H9 (cell line): ENCODE results near the gene PLA1A. TPM values are rescaled to one million over a fixed set of nuclear protein-coding genes. Genes with fewer than 3 reads are reported as not detected.

ENCODE experiments used
- DNase-seq: peaks from one replicate; pipeline ENCODE4 v3.0.0-alpha.2; 2017
- H2AFZ ChIP-seq: one replicate; pipeline ENCODE4 v1.6.1; 2013; ENCODE audit warnings: mild to moderate bottlenecking, low read length, control low read depth, moderate library complexity
- H2AK5ac ChIP-seq: 2 replicates; pipeline ENCODE4 v1.6.1; 2013; ENCODE audit warnings: low read length, control low read depth, mixed read lengths; ENCODE audit not compliant: insufficient read length
- H2BK120ac ChIP-seq: one replicate; pipeline ENCODE4 v1.6.1; 2013; ENCODE audit warnings: low read depth, mild to moderate bottlenecking, low read length, control low read depth, inconsistent platforms; ENCODE audit not compliant: poor library complexity, severe bottlenecking
- H2BK12ac ChIP-seq: 2 replicates; pipeline ENCODE4 v1.6.1; 2013; ENCODE audit warnings: low read length, control low read depth, mixed read lengths, low read depth; ENCODE audit not compliant: insufficient read length
- H2BK15ac ChIP-seq: 2 replicates; pipeline ENCODE4 v1.6.1; 2013; ENCODE audit warnings: low read depth, low read length, control low read depth
- H2BK20ac ChIP-seq: one replicate; pipeline ENCODE4 v1.6.1; 2013; ENCODE audit warnings: low read depth, mild to moderate bottlenecking, low read length, control low read depth, inconsistent platforms; ENCODE audit not compliant: poor library complexity, severe bottlenecking
- H2BK5ac ChIP-seq: 2 replicates; pipeline ENCODE4 v1.6.1; 2013; ENCODE audit warnings: low read length, control low read depth, mixed read lengths; ENCODE audit not compliant: insufficient read length
- H3K14ac ChIP-seq: 2 replicates; pipeline ENCODE4 v1.6.1; 2013; ENCODE audit warnings: low read length, control low read depth; ENCODE audit not compliant: insufficient read depth
- H3K18ac ChIP-seq: 2 replicates; pipeline ENCODE4 v1.6.1; 2013; ENCODE audit warnings: low read depth, mild to moderate bottlenecking, mixed read lengths, low read length, control low read depth; ENCODE audit not compliant: insufficient read length
- H3K23ac ChIP-seq: 2 replicates; pipeline ENCODE4 v1.6.1; 2013; ENCODE audit warnings: low read length, control low read depth, mixed read lengths, low read depth; ENCODE audit not compliant: insufficient read length
- H3K23me2 ChIP-seq: 2 replicates; pipeline ENCODE4 v1.6.1; 2013; ENCODE audit warnings: low read depth, mild to moderate bottlenecking, mixed read lengths, low read length, control low read depth; ENCODE audit not compliant: insufficient read length, poor library complexity, severe bottlenecking
- H3K27ac ChIP-seq: 2 replicates; pipeline ENCODE4 v1.5.1; 2013; ENCODE audit warnings: low read length, control low read depth, mixed read lengths, low read depth; ENCODE audit not compliant: insufficient read length
- H3K27me3 ChIP-seq: 2 replicates; pipeline ENCODE4 v1.6.1; 2013; ENCODE audit warnings: low read length, control low read depth, inconsistent platforms; ENCODE audit not compliant: insufficient read depth
- H3K4ac ChIP-seq: 2 replicates; pipeline ENCODE4 v1.6.1; 2013; ENCODE audit warnings: low read depth, mild to moderate bottlenecking, control low read depth, inconsistent platforms, low read length, moderate library complexity
- H3K4me1 ChIP-seq: 2 replicates; pipeline ENCODE4 v1.6.1; 2013; ENCODE audit warnings: low read length, control low read depth, inconsistent platforms; ENCODE audit not compliant: insufficient read depth
- H3K4me2 ChIP-seq: 2 replicates; pipeline ENCODE4 v1.6.1; 2013; ENCODE audit warnings: low read length, control low read depth, mixed read lengths; ENCODE audit not compliant: insufficient read length, insufficient read depth
- H3K56ac ChIP-seq: 2 replicates; pipeline ENCODE4 v1.6.1; 2013; ENCODE audit warnings: low read depth, mild to moderate bottlenecking, mixed read lengths, low read length, control low read depth; ENCODE audit not compliant: insufficient read length
- H3K79me1 ChIP-seq: 2 replicates; pipeline ENCODE4 v1.6.1; 2013; ENCODE audit warnings: low read depth, mild to moderate bottlenecking, moderate library complexity, low read length, control low read depth, inconsistent platforms; ENCODE audit not compliant: insufficient read depth, poor library complexity, severe bottlenecking
- H3K79me2 ChIP-seq: 2 replicates; pipeline ENCODE4 v1.6.1; 2013; ENCODE audit warnings: low read length, control low read depth, inconsistent platforms; ENCODE audit not compliant: insufficient read depth
- H3K9ac ChIP-seq: 2 replicates; pipeline ENCODE4 v1.6.1; 2013; ENCODE audit warnings: low read length, control low read depth, mixed read lengths; ENCODE audit not compliant: insufficient read length; ENCODE audit errors: extremely low read depth
- H3K9me3 ChIP-seq: one replicate; pipeline ENCODE4 v1.6.1; 2013; ENCODE audit warnings: low read depth, low read length, inconsistent platforms; ENCODE audit not compliant: control insufficient read depth
- H3T11ph ChIP-seq: one replicate; pipeline ENCODE4 v1.6.1; 2013; ENCODE audit warnings: mild to moderate bottlenecking, low read length, control low read depth, inconsistent platforms
- H4K20me1 ChIP-seq: one replicate; pipeline ENCODE4 v1.6.1; 2013; ENCODE audit not compliant: control insufficient read depth, insufficient read length, insufficient read depth
- H4K5ac ChIP-seq: 2 replicates; pipeline ENCODE4 v1.6.1; 2013; ENCODE audit warnings: low read depth, mild to moderate bottlenecking, mixed read lengths, low read length, control low read depth; ENCODE audit not compliant: insufficient read length
- H4K8ac ChIP-seq: replicated peaks from 2 replicates; pipeline ENCODE4 v1.6.1; 2013; ENCODE audit warnings: low read length, control low read depth, mixed read lengths, low read depth; ENCODE audit not compliant: insufficient read length
- H4K91ac ChIP-seq: 2 replicates; pipeline ENCODE4 v1.6.1; 2013; ENCODE audit warnings: low read depth, mild to moderate bottlenecking, moderate library complexity, mixed read lengths, low read length, control low read depth; ENCODE audit not compliant: insufficient read length
- H3K27ac Mint-ChIP-seq, 3 experiments: 2 replicates in 2 of 3; 3 replicates in 1 of 3; pipeline ENCODE4 v1.8.0; 2020 to 2021; ENCODE audit warnings: mixed read lengths in 3 of 3, mild to moderate bottlenecking in 1 of 3, moderate library complexity in 1 of 3
- H3K27me3 Mint-ChIP-seq: 2 replicates; pipeline ENCODE4 v1.8.0; 2021; ENCODE audit warnings: low read depth, mild to moderate bottlenecking, moderate library complexity, mixed read lengths
- H3K36me3 Mint-ChIP-seq, 3 experiments: 2 replicates in 2 of 3; 3 replicates in 1 of 3; pipeline ENCODE4 v1.8.0; 2020 to 2021; ENCODE audit warnings: low read depth in 3 of 3, mixed read lengths in 3 of 3; ENCODE audit not compliant: insufficient read depth in 1 of 3
- H3K4me1 Mint-ChIP-seq, 2 experiments: 2 replicates each; pipeline ENCODE4 v1.8.0; 2020; ENCODE audit warnings: mixed read lengths in 2 of 2
- H3K4me3 Mint-ChIP-seq, 2 experiments: 2 replicates in 1 of 2; 3 replicates in 1 of 2; pipeline ENCODE4 v1.8.0; 2020 to 2021; ENCODE audit warnings: mild to moderate bottlenecking in 2 of 2, mixed read lengths in 2 of 2, moderate library complexity in 1 of 2
- H3K9me3 Mint-ChIP-seq, 2 experiments: 2 replicates in 1 of 2; 3 replicates in 1 of 2; pipeline ENCODE4 v1.8.0; 2020; ENCODE audit warnings: mild to moderate bottlenecking in 2 of 2, mixed read lengths in 2 of 2, moderate library complexity in 1 of 2
- WGBS: extraction: QIAGEN DNeasy Blood & Tissue Kit; methylation state at CpG from one replicate; pipeline ENCODE4 v1.1.7; 2013; ENCODE audit warnings: missing lambda C conversion rate, low lambda C conversion rate, mixed read lengths; ENCODE audit not compliant: insufficient read length; ENCODE audit errors: extremely low coverage; 5-methylcytosine and 5-hydroxymethylcytosine counted together
- total RNA-seq: library from RNA; stranded (reverse); gene quantifications from 2 replicates; pipeline ENCODE4 v1.2.1, GENCODE V29; 2021
- TF ChIP-seq, protein P1 (sequence below): fragments of 200-600 bp; sonication (generic); conservative IDR thresholded peaks from 3 replicates; pipeline ENCODE4 v1.8.0; 2021; ENCODE audit warnings: antibody characterized with exemption, mild to moderate bottlenecking

The PLA1A gene
- total RNA-seq, 1 experiment from 2014 or later = not detected

DNA sequence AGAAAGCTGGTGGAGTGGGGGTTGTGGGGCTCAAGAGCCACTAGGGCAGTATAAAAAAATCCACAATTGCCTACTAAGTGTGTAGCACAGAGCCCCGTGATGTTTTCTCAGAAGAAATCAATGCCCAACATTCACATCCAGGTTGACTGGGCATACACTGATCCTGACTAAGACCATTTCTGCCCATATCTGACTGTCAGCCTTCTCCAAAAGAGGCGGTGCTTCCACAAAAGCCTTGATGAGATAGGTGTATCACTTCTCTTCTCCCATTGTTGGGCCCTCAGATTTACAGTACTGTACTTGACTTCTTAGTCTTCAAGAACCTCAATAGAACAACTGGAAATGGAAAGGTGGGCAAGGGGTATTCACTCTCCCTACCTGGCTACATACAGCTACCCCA, 61.3 kb downstream of the PLA1A start:
- Mint-ChIP-seq H3K9me3 (no peaks in the 10 kb centered on the region), H3K4me1 (peaks cover 2 to 4% of the 10 kb centered on the region in 2 experiments; a peak in 2 of 4 replicates), H3K36me3 (no peaks in the 10 kb centered on the region), H3K27ac (no peak overlapping the region), H3K4me3 (no peak overlapping the region), H3K27me3 (no peaks in the 10 kb centered on the region)
- H3K9me3 ChIP-seq = no peaks in the 10 kb centered on the region
- H3K23me2 ChIP-seq = no peaks in the 10 kb centered on the region
- no peak overlapping the region for H3K4ac ChIP-seq
- 0 out of 2 replicates have a peak, but pooled peaks cover 2% of the 10 kb centered on the region for H3K4me1 ChIP-seq
- no peak for DNase-seq
- no peaks in the 10 kb centered on the region for H3K79me1 ChIP-seq
- H3K14ac ChIP-seq = no peak overlapping the region
- H2BK20ac ChIP-seq = no peak overlapping the region
- H3T11ph ChIP-seq = no peak overlapping the region
- H2BK120ac ChIP-seq = no peak overlapping the region
- no peak overlapping the region for H3K56ac ChIP-seq
- no CpG with 5 or more reads among the region's 2 CpGs for WGBS
- no peak overlapping the region for H2AK5ac ChIP-seq
- H4K20me1 ChIP-seq = no peaks in the 10 kb centered on the region
- no peak overlapping the region for H3K4me2 ChIP-seq
- H3K27me3 ChIP-seq = no peaks in the 10 kb centered on the region
- no peak overlapping the region for H3K18ac ChIP-seq
- H4K5ac ChIP-seq = no peak overlapping the region
- no peak overlapping the region for H2BK5ac ChIP-seq
- no peak overlapping the region for H4K91ac ChIP-seq
- no peaks in the 10 kb centered on the region for H3K79me2 ChIP-seq
- TF ChIP-seq, protein P1, sequence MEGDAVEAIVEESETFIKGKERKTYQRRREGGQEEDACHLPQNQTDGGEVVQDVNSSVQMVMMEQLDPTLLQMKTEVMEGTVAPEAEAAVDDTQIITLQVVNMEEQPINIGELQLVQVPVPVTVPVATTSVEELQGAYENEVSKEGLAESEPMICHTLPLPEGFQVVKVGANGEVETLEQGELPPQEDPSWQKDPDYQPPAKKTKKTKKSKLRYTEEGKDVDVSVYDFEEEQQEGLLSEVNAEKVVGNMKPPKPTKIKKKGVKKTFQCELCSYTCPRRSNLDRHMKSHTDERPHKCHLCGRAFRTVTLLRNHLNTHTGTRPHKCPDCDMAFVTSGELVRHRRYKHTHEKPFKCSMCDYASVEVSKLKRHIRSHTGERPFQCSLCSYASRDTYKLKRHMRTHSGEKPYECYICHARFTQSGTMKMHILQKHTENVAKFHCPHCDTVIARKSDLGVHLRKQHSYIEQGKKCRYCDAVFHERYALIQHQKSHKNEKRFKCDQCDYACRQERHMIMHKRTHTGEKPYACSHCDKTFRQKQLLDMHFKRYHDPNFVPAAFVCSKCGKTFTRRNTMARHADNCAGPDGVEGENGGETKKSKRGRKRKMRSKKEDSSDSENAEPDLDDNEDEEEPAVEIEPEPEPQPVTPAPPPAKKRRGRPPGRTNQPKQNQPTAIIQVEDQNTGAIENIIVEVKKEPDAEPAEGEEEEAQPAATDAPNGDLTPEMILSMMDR = no peak
- H4K8ac ChIP-seq = no peak overlapping the region
- no peak overlapping the region for H2AFZ ChIP-seq
- H2BK12ac ChIP-seq = no peak overlapping the region
- no peak overlapping the region for H3K23ac ChIP-seq
- H3K9ac ChIP-seq = no peak overlapping the region
- no peak overlapping the region for H3K27ac ChIP-seq
- H2BK15ac ChIP-seq = no peak overlapping the region
